Tibial nerve (tissue), 4 donors: ENCODE data around the gene TNFSF15. TPM values are rescaled to one million over a fixed set of nuclear protein-coding genes. Genes with fewer than 3 reads are reported as not detected.

Experiments used
- DNase-seq, 2 donors: peaks; one replicate each; pipeline ENCODE4 v3.0.0-alpha.2; 2019; ENCODE audit warnings: low spot score in 2 of 2
- H3K27ac ChIP-seq, 4 donors: fragments of 200-600 bp; sonication (generic) in 3 of 4; one replicate each; pipeline ENCODE4 v1.5.1; 2017 to 2019; ENCODE audit warnings: mild to moderate bottlenecking in 1 of 4
- H3K27me3 ChIP-seq, 2 donors: fragments of 200-600 bp; sonication (generic) in 1 of 2; one replicate each; pipeline versions ENCODE4 v1.5.1 to v1.6.0; 2017 to 2019
- H3K36me3 ChIP-seq, 3 donors: fragments of 200-600 bp; sonication (generic); one replicate each; pipeline ENCODE4 v1.5.1; 2018 to 2019
- H3K4me1 ChIP-seq, 4 donors: fragments of 200-600 bp; sonication (generic) in 3 of 4; one replicate each; pipeline ENCODE4 v1.5.1; 2017 to 2019
- H3K4me3 ChIP-seq, 4 donors: fragments of 200-600 bp; sonication (generic) in 3 of 4; one replicate each; pipeline ENCODE4 v1.5.1; 2017 to 2019; ENCODE audit warnings: mild to moderate bottlenecking in 1 of 4, moderate library complexity in 1 of 4
- H3K9me3 ChIP-seq, 4 donors: fragments of 200-600 bp; sonication (generic) in 3 of 4; one replicate each; pipeline ENCODE4 v1.5.1; 2017 to 2019
- CTCF ChIP-seq, 5 experiments: fragments of 200-600 bp in 3 of 5; fragments of 450-650 bp in 2 of 5; sonication (generic) in 3 of 5; IDR thresholded peaks; one replicate each; pipeline ENCODE4 v1.5.1; 2016 to 2019; ENCODE audit warnings: antibody characterized with exemption in 5 of 5, mild to moderate bottlenecking in 3 of 5, moderate library complexity in 2 of 5
- EP300 ChIP-seq, 2 donors: sonication (generic); formaldehyde crosslinking; IDR thresholded peaks; one replicate each; pipeline ENCODE4 v1.6.1; 2017; ENCODE audit warnings: antibody characterized with exemption in 2 of 2, mild to moderate bottlenecking in 1 of 2
- POLR2A ChIP-seq, 2 donors: fragments of 450-650 bp; IDR thresholded peaks; one replicate each; pipeline ENCODE4 v1.6.1; 2017; ENCODE audit warnings: antibody characterized with exemption in 2 of 2, mild to moderate bottlenecking in 2 of 2, moderate library complexity in 2 of 2
- WGBS, 2 donors: methylation state at CpG; one replicate each; pipeline ENCODE4 v1.1.5; 2018; 5-methylcytosine and 5-hydroxymethylcytosine counted together
- total RNA-seq, 4 donors: library from RNA; depleted of rRNA; stranded (reverse); fragments of >200 nt; gene quantifications; one replicate each; pipeline ENCODE4 v1.1.0, GENCODE V29; 2016

TNFSF15 gene
- total RNA-seq, 4 donors from 2014 or later = 0.30 to 2.1 (median 1.2) TPM

GRCh38 chr9:114774524-114774923, 31.3 kb downstream of the TNFSF15 start:
- DNase-seq = no peak
- H3K4me1 ChIP-seq = peaks cover 0 to 7% (median 0%) of the 10 kb centered on the region in 4 donors
- H3K27ac ChIP-seq = no peak overlapping the region
- H3K27me3 ChIP-seq = no peaks in the 10 kb centered on the region
- H3K4me3 ChIP-seq = no peak overlapping the region
- TF ChIP-seq POLR2A (IDR thresholded peaks at IDR 0.05) (no peak), EP300 (IDR thresholded peaks at IDR 0.05) (no peak), CTCF (IDR thresholded peaks at IDR 0.05) (no peak)
- H3K36me3 ChIP-seq = no peaks in the 10 kb centered on the region
- H3K9me3 ChIP-seq = no peaks in the 10 kb centered on the region
- WGBS, 2 donors = 77 to 78% methylated on average over 4 of the region's 4 CpGs

GRCh38 chr9:114771889-114772288, 34.0 kb downstream of the TNFSF15 start:
- Histone ChIP-seq H3K4me1 (peaks cover 0 to 6% (median 0%) of the 10 kb centered on the region in 4 donors), H3K9me3 (no peaks in the 10 kb centered on the region), H3K27me3 (no peaks in the 10 kb centered on the region), H3K36me3 (no peaks in the 10 kb centered on the region), H3K4me3 (no peak overlapping the region), H3K27ac (no peak overlapping the region)
- WGBS, 2 donors = 81 to 83% methylated on average over 6 of the region's 6 CpGs
- DNase-seq = no peak
- no peak for TF ChIP-seq EP300 (IDR thresholded peaks at IDR 0.05)
- no peak for TF ChIP-seq POLR2A (IDR thresholded peaks at IDR 0.05)
- no peak for TF ChIP-seq CTCF (IDR thresholded peaks at IDR 0.05)

- DNase-seq = no peak
- TF ChIP-seq EP300 (IDR thresholded peaks at IDR 0.05) = no peak
- no peak for TF ChIP-seq CTCF (IDR thresholded peaks at IDR 0.05)
- TF ChIP-seq POLR2A (IDR thresholded peaks at IDR 0.05) = no peak
- 68 to 73% methylated on average over 3 of the region's 3 CpGs for WGBS, 2 donors
These were observed 34.8 kb downstream of the TNFSF15 start for GRCh38 chr9:114770991-114771390.

GRCh38 chr9:114769624-114770023, 36.2 kb downstream of the TNFSF15 start:
- no peaks in the 10 kb centered on the region for H3K9me3 ChIP-seq
- TF ChIP-seq EP300 (IDR thresholded peaks at IDR 0.05) (no peak), POLR2A (IDR thresholded peaks at IDR 0.05) (no peak), CTCF (IDR thresholded peaks at IDR 0.05) (no peak)
- DNase-seq = no peak
- no peak overlapping the region for H3K4me3 ChIP-seq
- 38 to 51% methylated on average over 1 of the region's 1 CpG for WGBS, 2 donors
- H3K4me1 ChIP-seq = peaks cover 0 to 6% (median 0%) of the 10 kb centered on the region in 4 donors
- no peak overlapping the region for H3K27ac ChIP-seq
- no peaks in the 10 kb centered on the region for H3K27me3 ChIP-seq
- no peaks in the 10 kb centered on the region for H3K36me3 ChIP-seq

More at GRCh38 chr9:114770991-114771390, 34.8 kb downstream of the TNFSF15 start:
- Histone ChIP-seq H3K4me1 (peaks cover 0 to 6% (median 0%) of the 10 kb centered on the region in 4 donors), H3K27me3 (no peaks in the 10 kb centered on the region), H3K4me3 (no peak overlapping the region), H3K36me3 (no peaks in the 10 kb centered on the region), H3K9me3 (no peaks in the 10 kb centered on the region), H3K27ac (no peak overlapping the region)

- Histone ChIP-seq H3K36me3 (no peaks in the 10 kb centered on the region), H3K27me3 (no peaks in the 10 kb centered on the region), H3K4me1 (no peaks in the 10 kb centered on the region), H3K4me3 (no peak overlapping the region), H3K27ac (no peak overlapping the region), H3K9me3 (peaks cover 0 to 9% (median 0%) of the 10 kb centered on the region in 4 donors)
- no peak for DNase-seq
- 91% methylated on average over 4 of the region's 4 CpGs for WGBS, 2 donors
- no peak for TF ChIP-seq EP300 (IDR thresholded peaks at IDR 0.05)
- no peak for TF ChIP-seq POLR2A (IDR thresholded peaks at IDR 0.05)
- no peak for TF ChIP-seq CTCF (IDR thresholded peaks at IDR 0.05)
These were observed 42.6 kb downstream of the TNFSF15 start for GRCh38 chr9:114763220-114763619.
